NB4 (cell line): Measurements from ENCODE around the gene GPR84.

Source experiments
- POLR2A ChIP-seq: IDR thresholded peaks from 2 replicates; pipeline ENCODE4 v1.6.1; 2011; ENCODE audit warnings: mild to moderate bottlenecking; ENCODE audit not compliant: insufficient read length; ENCODE audit errors: extremely low read depth
- TF ChIP-seq, protein P1 (sequence below): IDR thresholded peaks from one replicate; pipeline ENCODE4 v1.5.1; 2012; ENCODE audit warnings: low read depth, low read length
- TF ChIP-seq, protein P2 (sequence below): IDR thresholded peaks from 2 replicates; pipeline ENCODE4 v1.6.1; 2011; ENCODE audit warnings: low read depth, low read length

DNA sequence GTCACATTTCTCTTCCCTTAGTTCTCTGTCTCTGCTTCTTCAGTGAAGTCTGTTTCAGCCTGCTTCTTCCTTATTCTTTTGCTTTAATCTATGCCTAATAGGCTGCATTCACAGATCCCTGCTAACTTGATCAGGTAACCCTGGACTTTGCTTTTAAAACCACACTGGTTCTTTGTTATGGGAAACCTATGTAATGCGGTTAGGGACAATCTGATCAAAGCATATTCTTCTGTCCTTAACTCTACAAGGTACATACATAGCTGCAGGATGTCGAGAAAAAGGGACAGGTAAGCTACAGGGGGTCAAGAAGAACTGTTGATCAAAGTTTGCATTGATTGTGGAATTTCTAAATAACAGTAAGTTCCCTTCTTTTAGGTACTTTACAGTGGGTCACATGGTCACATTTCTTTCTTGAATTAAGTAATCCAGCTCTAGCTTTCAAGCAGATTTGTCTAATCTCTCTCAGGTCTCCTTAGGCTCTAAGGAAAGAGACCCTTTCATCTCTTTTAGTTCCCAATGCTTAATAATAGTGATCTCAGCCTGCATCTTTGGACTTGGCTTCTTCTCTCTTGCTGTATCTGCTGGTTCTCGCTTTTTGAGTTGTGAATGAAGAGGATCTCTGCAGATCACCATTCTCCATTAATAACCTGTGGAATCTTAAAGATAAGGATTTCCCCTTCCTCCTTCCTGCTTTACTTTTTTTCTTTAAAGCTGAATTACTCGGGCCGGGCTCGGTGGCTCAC lies 35.5 kb downstream of the GPR84 start:
- TF ChIP-seq POLR2A: no peak
- TF ChIP-seq, protein P1, sequence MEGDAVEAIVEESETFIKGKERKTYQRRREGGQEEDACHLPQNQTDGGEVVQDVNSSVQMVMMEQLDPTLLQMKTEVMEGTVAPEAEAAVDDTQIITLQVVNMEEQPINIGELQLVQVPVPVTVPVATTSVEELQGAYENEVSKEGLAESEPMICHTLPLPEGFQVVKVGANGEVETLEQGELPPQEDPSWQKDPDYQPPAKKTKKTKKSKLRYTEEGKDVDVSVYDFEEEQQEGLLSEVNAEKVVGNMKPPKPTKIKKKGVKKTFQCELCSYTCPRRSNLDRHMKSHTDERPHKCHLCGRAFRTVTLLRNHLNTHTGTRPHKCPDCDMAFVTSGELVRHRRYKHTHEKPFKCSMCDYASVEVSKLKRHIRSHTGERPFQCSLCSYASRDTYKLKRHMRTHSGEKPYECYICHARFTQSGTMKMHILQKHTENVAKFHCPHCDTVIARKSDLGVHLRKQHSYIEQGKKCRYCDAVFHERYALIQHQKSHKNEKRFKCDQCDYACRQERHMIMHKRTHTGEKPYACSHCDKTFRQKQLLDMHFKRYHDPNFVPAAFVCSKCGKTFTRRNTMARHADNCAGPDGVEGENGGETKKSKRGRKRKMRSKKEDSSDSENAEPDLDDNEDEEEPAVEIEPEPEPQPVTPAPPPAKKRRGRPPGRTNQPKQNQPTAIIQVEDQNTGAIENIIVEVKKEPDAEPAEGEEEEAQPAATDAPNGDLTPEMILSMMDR: no peak
- TF ChIP-seq, protein P2, sequence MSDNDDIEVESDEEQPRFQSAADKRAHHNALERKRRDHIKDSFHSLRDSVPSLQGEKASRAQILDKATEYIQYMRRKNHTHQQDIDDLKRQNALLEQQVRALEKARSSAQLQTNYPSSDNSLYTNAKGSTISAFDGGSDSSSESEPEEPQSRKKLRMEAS: no peak
